Fibroblast of lung (primary cell): ENCODE results near the gene CENPX.

Source experiments
- EZH2 ChIP-seq: IDR thresholded peaks from 2 replicates; pipeline ENCODE4 v1.5.1; 2012; ENCODE audit warnings: low read length, control low read depth, mild to moderate bottlenecking; ENCODE audit errors: missing control alignments
- TF ChIP-seq, protein P1 (sequence below), 2 donors: IDR thresholded peaks in 1 of 2; conservative IDR thresholded peaks in 1 of 2; 1 replicate in 1 of 2; 2 replicates in 1 of 2; pipeline ENCODE4 v1.5.1; 2011 to 2012; ENCODE audit warnings: low read length in 2 of 2, control low read depth in 1 of 2, inconsistent platforms in 1 of 2, low read depth in 1 of 2, mild to moderate bottlenecking in 1 of 2

- TF ChIP-seq, protein P1, sequence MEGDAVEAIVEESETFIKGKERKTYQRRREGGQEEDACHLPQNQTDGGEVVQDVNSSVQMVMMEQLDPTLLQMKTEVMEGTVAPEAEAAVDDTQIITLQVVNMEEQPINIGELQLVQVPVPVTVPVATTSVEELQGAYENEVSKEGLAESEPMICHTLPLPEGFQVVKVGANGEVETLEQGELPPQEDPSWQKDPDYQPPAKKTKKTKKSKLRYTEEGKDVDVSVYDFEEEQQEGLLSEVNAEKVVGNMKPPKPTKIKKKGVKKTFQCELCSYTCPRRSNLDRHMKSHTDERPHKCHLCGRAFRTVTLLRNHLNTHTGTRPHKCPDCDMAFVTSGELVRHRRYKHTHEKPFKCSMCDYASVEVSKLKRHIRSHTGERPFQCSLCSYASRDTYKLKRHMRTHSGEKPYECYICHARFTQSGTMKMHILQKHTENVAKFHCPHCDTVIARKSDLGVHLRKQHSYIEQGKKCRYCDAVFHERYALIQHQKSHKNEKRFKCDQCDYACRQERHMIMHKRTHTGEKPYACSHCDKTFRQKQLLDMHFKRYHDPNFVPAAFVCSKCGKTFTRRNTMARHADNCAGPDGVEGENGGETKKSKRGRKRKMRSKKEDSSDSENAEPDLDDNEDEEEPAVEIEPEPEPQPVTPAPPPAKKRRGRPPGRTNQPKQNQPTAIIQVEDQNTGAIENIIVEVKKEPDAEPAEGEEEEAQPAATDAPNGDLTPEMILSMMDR (conservative IDR thresholded peaks at IDR 0.05 in 1 of 2, IDR thresholded peaks at IDR 0.05 in 1 of 2; ENCODE audit: low read depth in 1 of 2, low read length in 2 of 2): no peak
- no peak for TF ChIP-seq EZH2
Observed at GRCh38 chr17:82000803-82001570, 21.7 kb downstream of the CENPX start.
